Hair follicular keratinocyte (primary cell): ENCODE results near the gene S1PR4. TPM values are rescaled to one million over a fixed set of nuclear protein-coding genes. Genes with fewer than 3 reads are reported as not detected.

Experiments
- total RNA-seq: library from RNA; depleted of rRNA; stranded (reverse); fragments of >200 nt; gene quantifications from 2 replicates; pipeline ENCODE4 v1.2.3, GENCODE V29; 2015

S1PR4 gene, protein sequence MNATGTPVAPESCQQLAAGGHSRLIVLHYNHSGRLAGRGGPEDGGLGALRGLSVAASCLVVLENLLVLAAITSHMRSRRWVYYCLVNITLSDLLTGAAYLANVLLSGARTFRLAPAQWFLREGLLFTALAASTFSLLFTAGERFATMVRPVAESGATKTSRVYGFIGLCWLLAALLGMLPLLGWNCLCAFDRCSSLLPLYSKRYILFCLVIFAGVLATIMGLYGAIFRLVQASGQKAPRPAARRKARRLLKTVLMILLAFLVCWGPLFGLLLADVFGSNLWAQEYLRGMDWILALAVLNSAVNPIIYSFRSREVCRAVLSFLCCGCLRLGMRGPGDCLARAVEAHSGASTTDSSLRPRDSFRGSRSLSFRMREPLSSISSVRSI
- total RNA-seq = 0.16 TPM in 1 of 2 replicates, not detected in the other

DNA sequence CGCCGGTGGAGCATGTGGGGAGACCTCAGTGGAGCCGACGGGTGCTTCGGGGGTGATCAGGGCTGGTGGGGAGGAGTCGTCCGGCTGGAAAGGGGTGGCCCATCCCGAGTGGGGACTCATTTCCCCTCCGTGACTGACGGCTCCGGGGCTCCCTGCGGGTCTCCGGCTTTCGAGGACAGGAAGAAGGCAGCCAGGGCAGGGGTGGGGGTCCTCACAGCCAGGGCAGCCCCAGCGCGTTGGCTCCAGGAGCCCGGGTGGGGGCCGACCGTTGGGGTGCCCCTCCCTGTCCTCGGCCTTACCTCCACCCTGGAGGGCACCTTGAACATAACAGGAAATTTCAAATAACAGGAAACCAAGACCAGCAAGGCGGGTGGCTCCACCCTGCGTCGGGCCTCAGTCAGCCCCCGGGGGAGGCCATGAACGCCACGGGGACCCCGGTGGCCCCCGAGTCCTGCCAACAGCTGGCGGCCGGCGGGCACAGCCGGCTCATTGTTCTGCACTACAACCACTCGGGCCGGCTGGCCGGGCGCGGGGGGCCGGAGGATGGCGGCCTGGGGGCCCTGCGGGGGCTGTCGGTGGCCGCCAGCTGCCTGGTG lies at the start of gene S1PR4:
TSS of gene S1PR4 (plus strand) at position 393 of the 596 bp plus-strand sequence. CDS start at position 417, 24 bp downstream.

DNA sequence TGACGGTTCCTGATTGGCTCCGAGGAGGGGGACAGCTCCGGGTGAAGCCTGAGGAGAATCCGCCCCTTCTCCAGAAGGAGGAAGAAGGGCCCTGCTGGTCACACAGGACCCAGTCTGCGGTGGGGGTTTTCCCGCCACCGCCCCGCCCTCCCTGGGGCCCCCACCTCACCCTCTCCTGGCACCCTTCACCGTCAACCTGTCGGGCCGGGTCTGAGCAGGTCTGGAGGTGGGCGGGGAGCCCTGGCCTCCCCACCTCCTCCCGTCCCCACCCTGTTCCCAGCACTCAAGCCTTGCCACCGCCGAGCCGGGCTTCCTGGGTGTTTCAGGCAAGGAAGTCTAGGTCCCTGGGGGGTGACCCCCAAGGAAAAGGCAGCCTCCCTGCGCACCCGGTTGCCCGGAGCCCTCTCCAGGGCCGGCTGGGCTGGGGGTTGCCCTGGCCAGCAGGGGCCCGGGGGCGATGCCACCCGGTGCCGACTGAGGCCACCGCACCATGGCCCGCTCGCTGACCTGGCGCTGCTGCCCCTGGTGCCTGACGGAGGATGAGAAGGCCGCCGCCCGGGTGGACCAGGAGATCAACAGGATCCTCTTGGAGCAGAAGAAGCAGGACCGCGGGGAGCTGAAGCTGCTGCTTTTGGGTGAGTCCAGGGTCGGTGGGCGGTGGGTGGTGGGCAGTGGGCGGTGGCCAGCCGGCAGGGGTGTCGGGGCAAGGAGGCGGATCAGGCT lies 42.4 kb upstream of the S1PR4 start, which contains the start of gene GNA15:
TSS of gene GNA15 (plus strand) at position 73 of the 723 bp plus-strand sequence. CDS start at position 491, 418 bp downstream.

GRCh38 chr19:3185461-3186159 lies 7.0 kb downstream of the S1PR4 start, which contains the start of gene NCLN:
Gene NCLN (plus strand): TSS chr19:3185930. CDS start chr19:3186031, 101 bp downstream.

DNA sequence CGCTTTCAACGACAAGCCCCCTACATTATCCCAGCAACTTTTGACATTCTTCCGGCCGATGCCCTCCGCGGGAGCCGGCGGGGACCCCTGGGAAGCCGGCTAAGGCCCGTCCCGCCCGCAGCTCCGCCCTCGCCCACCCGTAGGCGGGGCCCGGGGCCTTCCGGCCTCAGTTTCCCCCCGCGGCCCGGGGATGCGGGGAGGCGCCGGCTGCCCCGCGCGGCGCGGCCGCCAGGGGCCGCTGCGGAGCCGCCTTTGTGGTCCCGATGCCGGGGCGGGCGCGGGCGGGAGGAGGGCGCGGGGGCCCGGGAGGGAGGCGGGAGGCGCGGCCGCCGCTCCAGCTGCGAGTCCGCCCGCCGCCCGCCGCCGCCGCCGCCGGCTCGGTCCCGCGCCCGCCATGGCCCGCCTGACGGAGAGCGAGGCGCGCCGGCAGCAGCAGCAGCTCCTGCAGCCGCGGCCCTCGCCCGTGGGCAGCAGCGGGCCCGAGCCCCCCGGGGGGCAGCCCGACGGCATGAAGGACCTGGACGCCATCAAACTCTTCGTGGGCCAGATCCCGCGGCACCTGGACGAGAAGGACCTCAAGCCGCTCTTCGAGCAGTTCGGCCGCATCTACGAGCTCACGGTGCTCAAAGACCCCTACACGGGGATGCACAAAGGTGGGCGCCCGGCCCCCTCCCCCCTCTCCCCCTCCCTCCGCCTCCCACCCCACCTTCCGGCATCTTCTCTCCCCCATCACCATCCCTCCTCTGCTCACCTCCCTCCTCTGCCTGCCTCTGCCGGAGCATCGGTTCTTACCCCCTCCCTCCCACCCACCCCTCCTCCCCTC lies 46.0 kb downstream of the S1PR4 start, which contains the start of gene CELF5:
TSS of gene CELF5 (plus strand) at position 316 of the 823 bp plus-strand sequence. CDS start at position 395, 79 bp downstream.

Other genes starting within 250 kb of the S1PR4 start
- 1.4 and 3.3 TPM in 2 replicates for gene ZNF77, start 233.8 kb upstream of the S1PR4 start, total RNA-seq
- not detected in 2 replicates for gene TLE6, start 201.2 kb upstream of the S1PR4 start, total RNA-seq
- 0.11 and 1.5 TPM in 2 replicates for gene TLE2, start 149.5 kb upstream of the S1PR4 start, total RNA-seq
- gene TLE5, start 116.3 kb upstream of the S1PR4 start, total RNA-seq = 255 and 333 TPM in 2 replicates
- gene GNA11, start 84.4 kb upstream of the S1PR4 start, total RNA-seq = 47.6 and 50.9 TPM in 2 replicates
- gene GNA15, start 42.7 kb upstream of the S1PR4 start, total RNA-seq = 202 and 264 TPM in 2 replicates
- 71.5 and 107 TPM in 2 replicates for gene NCLN, start 7.2 kb downstream of the S1PR4 start, total RNA-seq
- gene CELF5, start 45.9 kb downstream of the S1PR4 start, total RNA-seq = not detected in 2 replicates
- gene NFIC, start 187.8 kb downstream of the S1PR4 start, total RNA-seq = 17.6 and 24.9 TPM in 2 replicates